HG03025 (cell line): ENCODE measurements around the gene ID3.

Experiments used
- ATAC-seq: cut with Tn5 transposase; IDR thresholded peaks from one replicate; pipeline ENCODE4 v1.9.1; 2021; ENCODE audit warnings: mild to moderate bottlenecking, moderate library complexity; ENCODE audit not compliant: unreplicated experiment, low FRiP score

Gene ID3, protein sequence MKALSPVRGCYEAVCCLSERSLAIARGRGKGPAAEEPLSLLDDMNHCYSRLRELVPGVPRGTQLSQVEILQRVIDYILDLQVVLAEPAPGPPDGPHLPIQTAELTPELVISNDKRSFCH

DNA sequence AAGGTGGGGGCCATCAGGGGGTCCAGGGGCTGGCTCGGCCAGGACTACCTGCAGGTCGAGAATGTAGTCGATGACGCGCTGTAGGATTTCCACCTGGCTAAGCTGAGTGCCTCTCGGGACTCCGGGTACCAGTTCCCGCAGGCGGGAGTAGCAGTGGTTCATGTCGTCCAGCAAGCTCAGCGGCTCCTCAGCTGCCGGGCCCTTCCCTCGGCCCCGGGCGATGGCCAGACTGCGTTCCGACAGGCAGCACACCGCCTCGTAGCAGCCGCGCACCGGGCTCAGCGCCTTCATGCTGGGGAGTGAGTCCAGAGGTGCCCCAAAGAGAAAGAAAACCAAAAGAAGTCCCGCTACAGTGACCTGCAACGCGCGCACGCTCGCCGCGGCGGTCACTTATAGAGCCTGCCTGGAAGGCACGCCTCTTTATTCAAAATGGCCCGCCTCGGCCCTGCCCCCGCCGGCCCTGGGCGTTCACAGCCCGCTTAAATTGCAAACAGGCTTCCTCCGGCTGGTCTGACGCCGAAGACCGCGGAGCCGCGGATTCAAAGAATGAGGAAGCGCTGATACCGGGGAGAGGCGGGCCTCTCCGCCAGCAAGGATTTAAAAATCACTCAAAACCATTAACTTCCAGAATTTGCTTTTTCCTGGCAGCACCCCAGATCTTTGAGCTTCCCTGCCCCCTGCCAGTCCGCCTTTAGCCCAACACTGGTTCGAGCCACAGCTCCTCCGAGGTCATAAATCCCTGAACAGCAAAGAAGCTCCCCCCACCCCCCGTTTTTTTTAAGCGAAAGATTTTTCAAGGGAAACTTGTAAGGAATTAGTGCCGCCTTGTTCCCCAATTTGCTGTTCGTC lies at the start of gene ID3:
ID3 (minus strand) TSS at position 366 of the 849 bp plus-strand sequence; CDS start at position 291, 75 bp downstream.
- peak; percentile 52 for ATAC-seq

DNA sequence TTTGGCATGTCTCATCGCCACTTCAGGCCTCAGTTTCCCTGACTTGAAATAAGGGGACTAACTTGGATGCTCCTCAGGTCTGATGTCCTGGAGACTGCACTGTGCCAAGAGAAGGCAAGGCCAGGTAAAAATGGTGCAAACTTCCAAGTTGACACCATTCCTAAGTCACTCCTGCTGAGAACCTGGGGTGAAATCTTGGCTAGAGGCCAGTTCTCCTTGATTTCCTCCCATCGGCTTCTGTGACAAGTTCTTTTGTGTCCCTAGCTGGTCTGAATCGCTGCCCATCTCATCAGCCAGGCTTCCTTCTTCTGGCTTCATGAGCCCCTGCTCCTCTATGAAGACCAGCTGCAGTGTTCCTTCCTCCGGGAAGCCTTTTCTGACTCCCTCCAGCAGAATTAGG lies 48.6 kb upstream of the ID3 start:
- ATAC-seq: no peak

DNA sequence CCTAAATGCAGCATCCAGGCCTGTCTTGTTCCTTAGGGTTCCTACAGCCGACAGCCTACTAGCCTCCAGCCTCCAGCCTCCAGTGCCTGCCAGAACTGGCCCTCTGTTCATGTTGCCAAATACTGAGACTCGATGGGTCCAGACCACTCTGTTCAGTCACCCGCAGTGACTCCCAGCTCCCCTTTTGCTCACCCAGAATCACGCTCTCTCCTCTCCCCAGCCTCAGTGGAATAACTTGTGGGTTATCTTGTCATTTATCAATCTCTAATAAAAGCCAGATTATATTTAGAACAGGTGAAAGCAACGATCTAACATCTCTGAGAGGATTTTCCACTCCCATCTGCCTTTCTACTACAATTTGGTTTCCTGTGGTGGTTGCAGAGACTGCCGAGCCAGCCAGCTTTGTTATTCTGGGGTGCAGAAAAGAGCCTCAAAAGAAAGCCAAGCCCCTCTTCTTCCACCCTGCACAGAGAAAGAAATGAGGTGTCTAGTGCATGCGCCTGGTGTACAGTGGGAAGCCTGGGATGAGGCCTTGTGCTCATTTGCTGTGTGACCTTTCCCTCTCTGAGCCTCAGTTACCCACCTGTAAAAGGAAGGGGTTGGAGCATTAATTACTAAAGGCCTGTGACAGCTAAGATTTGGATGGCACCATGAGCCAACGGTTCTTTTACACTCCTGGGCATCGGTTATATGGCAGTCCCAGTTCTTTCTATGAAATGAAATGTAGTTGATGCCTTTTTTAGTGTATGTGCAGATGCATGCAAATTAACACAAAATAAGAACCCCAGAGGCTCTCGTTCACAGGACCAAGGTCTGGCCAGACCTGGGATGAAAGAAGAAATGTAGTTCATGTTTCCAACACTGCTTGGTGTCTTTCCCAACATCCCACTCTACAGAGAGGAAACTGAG lies 42.9 kb upstream of the ID3 start:
- no peak for ATAC-seq

DNA sequence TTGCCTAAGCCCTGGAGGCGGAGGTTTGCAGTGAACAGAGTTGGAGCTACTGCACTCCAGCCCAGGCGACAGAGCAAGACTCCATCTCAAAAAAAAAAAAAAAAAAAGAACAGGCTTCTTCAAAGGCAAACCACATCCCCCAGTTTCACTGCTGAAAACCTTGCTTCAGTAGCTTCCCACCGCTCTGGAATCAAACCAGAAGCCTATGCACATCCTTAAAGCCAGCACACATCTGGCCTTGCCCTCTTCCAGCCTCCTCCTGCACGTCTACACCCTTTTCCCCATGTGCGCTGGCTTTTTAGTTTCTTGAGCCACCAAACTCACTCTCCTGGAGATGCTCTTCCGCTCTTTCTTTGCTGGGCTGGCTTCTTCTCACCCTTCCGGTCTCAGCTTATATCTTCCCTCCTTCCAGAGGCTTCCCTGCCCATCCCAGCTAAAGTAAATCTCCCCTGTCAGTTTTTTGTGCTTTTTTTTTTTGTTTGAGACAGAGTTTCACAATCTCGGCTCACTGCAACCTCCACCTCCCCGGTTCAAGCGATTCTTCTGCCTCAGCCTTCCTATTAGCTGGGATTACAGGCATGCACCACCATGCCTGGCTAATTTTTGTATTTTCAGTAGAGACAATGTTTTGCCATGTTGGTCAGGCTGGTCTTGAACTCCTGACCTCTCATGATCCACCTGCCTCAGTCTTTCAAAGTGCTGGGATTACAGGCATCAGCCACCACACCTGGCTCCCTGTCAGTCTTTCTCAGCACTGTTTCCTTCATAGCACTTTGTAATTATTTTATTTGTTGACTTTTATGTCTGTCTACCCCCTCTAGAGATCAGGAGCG lies 42.0 kb upstream of the ID3 start:
- ATAC-seq: no peak

DNA sequence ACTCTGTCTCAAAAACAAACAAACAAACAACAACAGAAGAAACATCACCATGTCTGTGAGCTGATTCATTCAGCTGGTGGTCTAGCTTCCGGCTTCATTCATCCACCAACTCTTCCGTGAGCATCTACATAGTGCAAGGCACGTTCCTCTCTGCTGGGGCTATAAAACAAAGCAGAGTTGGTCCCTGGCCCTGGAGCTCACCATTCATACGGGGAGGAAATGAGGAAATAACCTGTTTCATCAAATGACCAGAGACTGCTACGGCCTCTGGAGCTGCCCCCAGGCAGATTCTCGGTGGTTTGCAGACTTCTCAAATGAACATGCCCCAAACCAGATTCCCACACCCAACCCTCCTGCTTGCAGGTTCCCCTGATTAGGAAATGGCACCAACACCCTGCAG lies 41.0 kb upstream of the ID3 start:
- no peak for ATAC-seq

DNA sequence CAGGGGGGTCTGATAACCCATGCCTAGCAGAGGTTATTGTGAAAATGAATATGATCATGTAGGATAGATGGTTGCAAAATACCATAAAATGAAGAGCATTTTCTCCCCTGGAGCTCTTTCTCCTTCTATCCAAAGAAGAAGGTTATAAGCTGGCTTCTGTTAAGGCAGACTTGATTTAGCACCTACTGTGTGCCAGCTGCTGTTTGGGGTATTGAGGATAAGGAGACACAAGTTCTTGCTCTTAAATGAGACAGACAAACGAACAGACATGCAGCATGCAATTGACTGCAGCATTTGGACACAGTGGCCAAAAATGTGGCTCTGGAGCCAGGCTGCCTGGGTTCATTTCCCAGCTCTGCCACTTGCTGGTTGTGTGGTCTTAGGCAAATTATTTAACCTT lies 39.8 kb upstream of the ID3 start:
- no peak for ATAC-seq

DNA sequence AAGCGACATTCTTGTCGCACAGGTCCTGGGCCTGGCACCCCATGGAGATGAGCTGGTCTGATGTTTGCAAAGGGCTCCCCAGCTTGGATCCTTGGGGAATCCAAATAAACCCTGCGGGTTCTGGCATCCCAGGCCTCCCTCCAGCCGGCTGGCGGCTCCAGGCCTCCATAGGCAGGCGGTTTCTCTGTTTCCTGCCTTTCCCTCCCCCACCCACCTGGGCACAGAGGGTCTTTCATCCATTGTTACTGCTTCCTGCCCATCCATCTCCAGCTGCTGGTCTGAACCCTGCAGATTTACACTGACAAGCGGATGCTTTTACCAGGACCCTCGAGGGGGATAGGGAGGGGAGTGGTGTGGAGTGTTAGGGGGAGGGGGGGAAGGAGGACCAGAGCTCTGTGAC lies 39.1 kb upstream of the ID3 start:
- ATAC-seq: no peak

DNA sequence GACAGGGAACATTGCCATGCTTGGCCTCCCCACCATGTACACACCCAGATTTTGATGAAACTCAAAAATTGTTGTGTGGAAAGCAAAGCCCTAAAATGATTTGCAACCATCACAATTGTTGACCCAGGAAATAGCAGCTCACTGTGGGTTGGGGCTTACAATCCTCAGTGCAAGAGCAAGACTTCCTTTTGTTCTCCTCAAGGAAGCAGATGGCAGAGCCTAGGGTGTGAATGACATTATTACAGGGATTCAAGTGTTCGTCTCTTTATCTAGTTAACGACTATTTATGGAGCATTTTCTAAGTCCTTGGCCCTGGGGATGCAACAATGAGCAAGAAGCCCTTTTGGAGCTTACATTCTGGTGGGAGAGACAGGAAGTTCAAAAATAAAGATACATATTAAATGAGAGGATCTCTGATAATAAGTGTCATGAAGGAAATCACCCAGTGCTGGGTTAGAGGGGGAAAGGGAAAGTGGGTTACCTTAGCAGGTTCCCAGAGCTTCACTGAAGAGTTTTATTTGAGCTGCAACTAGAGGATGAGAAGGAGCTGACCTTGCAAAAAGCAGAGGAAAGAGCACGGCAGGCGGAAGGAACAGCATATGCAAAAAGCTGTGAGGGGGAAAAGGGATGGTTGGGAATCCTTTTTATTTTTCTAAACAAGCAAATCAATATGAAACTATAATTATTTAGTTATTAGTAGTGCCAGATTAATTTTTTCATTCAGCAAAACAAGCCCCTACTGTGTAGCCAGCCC lies 38.5 kb upstream of the ID3 start:
- ATAC-seq: no peak

DNA sequence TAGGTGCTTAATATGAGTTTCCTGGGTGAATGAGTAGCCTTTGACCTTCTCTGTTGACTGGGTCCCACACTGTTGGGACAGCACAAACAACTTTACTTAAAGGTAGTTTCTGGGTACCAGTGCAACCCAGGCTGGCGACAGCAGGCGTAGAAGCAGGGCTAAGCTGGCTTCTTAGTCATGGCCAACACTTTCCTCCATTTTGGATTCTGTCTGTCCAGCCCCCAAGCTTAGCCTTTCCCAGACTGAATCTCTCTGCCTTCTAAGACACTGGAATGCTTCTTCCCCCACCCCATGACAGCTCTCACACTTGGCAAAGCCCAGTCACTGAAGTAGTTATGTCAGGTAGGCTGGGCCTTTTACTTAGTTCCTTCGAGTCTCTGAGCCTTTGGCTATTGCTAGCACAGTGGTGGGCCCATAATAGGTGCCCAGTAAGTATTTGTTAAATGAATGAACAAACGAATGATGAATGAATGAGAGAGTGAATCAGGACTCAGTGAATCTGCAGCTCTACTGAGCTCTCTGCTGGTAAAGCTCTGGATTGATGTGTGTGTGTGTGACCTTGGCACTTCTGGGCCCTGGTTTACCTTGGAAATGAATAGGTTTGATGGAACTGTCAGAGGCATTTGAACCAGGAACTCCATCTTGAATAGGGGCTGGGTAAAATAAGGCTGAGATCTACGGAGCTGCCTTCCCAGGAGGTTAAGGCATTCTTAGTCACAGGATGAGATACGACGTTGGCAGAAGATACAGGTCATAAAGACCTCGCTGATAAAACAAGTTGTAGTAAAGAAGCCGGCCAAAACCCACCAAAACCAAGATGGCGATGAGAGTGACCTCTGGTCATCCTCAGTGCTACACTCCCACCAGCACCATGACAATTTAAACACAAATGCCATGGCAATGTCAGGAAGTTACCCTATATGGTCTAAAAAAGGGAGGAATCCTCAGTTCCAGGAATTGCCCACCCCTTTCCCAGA lies 37.4 kb upstream of the ID3 start:
- no peak for ATAC-seq

DNA sequence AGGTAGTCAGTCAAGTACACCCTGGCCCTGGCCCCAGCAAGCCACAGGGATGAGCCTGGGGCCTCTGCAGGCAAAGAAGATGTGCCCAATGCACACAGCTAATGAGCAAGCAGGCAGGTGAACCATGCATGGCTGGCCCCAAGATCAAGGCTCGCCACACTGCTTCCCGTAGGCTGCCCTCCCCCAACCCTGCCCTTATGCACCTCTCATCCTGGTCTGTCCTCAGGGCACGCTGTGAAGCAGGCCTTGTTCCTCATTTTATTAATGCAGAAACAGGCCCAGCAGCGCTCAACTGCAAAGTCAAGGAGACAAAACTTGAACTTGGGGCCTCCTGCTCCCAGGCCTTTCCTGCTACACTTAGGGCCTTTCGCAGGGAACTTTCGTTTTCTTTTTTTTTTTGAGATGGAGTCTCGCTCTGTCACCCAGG lies 35.6 kb upstream of the ID3 start:
- no peak for ATAC-seq

DNA sequence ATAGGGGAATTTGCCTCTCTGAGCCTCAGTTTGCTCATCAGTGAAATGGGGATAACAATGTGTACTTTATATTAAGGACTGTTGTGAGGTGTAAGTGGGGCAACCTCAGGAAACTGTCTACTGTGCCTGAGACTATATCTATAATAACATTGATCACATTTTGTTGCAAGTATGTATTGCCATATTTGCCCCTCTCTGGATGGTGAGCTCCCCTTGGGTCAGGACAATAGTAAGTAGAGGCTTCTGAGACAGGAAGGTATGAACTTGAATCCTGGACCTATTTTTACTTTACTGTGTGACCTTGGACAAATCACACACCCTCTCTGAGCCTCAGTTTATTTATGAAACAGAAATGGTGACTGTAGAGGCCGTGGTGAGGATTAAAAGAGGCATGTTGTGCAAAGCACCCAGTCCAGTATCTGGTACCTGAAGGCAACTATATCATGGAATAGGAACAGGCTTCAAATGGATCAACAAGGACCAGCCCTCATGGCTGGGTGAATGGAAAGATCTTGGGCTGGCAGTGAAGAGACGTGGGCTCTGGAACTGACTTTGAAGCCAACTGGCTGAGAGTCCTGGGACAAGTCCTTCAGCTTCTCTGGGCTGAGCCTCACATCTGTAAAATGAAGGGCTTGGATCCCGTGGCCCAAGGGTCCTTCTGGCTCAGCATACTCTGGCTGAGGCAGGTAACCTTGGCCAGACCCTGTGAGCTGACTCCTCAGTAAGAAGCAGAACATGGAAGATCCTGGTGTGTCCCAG lies 35.0 kb upstream of the ID3 start:
- ATAC-seq: no peak

DNA sequence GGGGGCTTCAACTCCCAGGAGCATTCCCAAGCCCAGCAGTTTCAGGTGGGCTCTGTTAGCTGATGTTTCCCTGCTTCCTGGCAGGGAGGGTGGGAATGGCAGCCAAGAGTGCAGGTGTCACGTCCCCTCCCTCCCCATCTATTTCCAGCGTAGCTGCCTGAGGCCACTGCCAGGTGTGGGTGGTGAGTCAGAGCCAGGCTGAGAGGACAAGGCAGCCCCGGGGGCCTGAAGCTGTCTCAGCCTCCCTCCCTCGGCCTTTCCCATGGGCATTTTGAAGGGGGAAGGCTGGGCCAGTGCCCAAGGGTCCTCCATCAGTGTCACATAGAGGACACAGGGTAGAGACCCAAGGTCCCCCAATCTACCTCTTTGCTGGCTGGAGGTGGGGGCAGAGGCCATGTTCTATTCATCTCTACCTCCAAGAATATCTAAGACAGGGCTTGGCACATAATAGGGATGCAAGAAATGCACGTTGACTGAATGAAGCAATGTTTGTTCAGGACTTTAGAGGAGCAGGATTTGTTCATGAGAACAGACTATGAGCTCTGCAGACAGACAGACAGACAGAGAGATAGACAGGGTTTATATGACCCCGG lies 34.4 kb upstream of the ID3 start:
- ATAC-seq: no peak

DNA sequence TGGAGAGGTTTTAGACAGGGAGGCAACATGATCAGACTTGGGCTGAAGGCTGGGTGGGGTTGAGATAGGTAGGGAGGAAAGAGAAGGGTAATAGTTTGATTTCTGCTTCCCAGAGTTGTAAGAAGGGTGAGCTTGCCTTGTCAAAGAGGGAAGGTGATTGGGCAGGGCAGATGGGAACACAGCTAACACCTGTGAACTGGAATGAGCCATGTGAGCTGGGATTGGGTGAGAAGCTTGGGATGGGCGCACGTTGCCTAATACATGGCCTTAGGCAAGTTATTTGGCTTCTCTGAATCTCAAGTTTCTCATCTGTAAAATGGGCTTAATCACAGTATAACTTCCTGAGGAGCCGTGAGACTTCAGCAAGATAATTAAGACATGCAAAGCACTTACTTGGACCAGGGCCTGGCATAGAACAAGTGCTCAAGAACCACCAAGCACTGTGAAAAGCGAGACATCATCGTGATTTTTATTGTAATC lies 33.8 kb upstream of the ID3 start:
- ATAC-seq: no peak

DNA sequence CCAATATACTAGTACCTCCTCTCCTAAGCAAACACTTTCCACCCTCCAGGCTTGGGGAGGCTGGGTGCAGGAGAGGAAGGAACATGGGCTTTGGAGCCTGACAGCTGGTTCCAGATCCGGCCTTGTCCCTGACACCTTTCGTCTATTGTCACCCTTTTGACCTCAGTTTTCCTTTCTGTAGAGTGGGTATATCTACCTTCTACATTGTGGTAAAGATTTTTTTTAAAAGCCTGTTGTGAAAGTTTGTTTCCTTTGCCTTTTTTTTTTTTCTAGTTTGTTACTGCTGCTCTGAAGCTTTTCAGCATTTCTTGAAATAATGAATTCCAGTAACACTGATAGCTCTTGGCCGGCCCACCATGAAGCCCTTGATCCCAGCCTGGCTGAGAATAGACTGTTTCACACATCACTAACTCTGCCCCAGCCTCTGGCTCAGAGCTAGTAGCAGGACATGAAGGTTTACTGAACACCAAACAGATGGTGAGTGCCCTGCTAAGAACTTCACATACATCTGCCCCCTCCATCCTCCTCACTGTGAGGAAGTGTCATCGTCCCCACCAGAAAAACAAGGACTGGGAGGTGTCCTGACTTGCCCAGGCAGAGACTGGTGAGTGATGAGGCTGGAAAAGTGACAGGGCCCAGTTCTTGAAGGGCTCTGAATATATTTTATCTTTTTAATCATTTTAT lies 33.0 kb upstream of the ID3 start:
- ATAC-seq: no peak

DNA sequence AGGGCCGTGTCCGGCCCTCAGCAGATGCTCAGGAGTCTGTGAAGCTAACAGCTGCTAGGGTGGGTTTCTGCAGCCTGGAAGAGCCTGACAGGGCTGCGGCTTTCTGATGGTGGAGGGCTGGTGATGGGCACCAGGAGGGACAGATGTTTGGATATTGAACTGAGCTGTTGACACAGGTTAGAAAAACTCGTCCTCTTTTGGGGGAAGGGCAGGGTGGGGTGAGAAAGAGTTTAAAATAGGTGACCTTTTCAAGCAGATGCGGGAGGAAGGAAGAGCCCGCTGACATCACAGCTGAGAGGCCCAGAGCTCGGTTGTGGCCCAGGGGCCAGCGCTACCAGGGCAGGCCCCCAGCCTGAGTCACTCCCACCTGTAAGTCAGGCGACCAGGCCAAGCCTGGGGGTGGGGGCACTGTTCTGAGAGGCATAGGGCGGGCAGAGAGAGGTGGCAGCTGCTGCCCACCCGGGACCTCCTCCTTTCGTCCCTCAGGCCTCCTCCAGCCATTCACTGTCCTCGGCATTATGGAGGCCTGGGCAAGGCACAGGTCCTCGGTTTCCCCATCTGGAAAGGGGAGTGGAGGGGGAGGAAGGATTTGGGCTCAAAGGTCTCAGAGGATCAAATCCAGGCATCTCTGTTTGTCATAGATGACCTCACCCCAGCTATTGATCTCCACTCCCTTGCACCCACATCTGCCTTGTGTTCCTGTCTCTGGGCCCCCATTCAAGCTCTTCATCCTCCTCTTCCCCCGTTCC lies 32.3 kb upstream of the ID3 start:
- ATAC-seq: no peak
